HepG2 (cell line): ENCODE measurements around the gene RERE. TPM values are rescaled to one million over a fixed set of nuclear protein-coding genes. Genes with fewer than 3 reads are reported as not detected.

Experiments
- ATAC-seq: fragments of 200-7000 bp; cut with Tn5 transposase; 3 replicates; pipeline ENCODE4 v1.9.1; 2020; ENCODE audit warnings: mild to moderate bottlenecking, moderate library complexity
- BruUV-seq: library from RNA; stranded (reverse); fragments of 400-500 nt; replicated peaks from 2 replicates; lab custom pipeline; 2021; lab: Mats Ljungman, UMichigan
- CTCF ChIA-PET: fragments of 300-600 bp; formaldehyde crosslinking; extraction: SDS; loops from one replicate; lab custom pipeline; 2021; ENCODE audit warnings: low total read pairs, inconsistent platforms, low intra/inter-chr PET ratio; lab: Yijun Ruan, JAX
- POLR2A ChIA-PET: fragments of 350-600 bp; sonication (Branson Sonifier 250); formaldehyde crosslinking; loops from one replicate; lab custom pipeline; 2020; ENCODE audit warnings: antibody characterized with exemption, inconsistent platforms; lab: Yijun Ruan, JAX
- DNase-seq: peaks from one replicate; pipeline ENCODE4 v3.0.0-alpha.2; 2015; ENCODE audit warnings: low spot score
- FAIRE-seq: peaks from 3 replicates; lab custom pipeline; 2011; peaks lifted over from hg19 to GRCh38; lab: Jason Lieb, UNC
- H2AFZ ChIP-seq: one replicate; pipeline ENCODE4 v1.6.1; 2011; ENCODE audit warnings: low read length, inconsistent platforms
- H3K27ac ChIP-seq: fragments of 300-600 bp; 3 replicates; pipeline ENCODE4 v1.8.0; 2011; ENCODE audit warnings: mixed run types, mild to moderate bottlenecking, mixed read lengths, low read length, inconsistent platforms; ENCODE audit not compliant: insufficient read depth; ENCODE audit errors: extremely low read length
- H3K27me3 ChIP-seq, 2 experiments: fragments of 200-600 bp in 1 of 2; 2 replicates in 1 of 2; 3 replicates in 1 of 2; pipeline versions ENCODE4 v1.6.0 to v1.8.0; 2011; ENCODE audit warnings: low read length in 2 of 2, mild to moderate bottlenecking in 2 of 2, moderate library complexity in 2 of 2, inconsistent platforms in 1 of 2; ENCODE audit not compliant: insufficient read depth in 2 of 2, control insufficient read depth in 1 of 2
- H3K36me3 ChIP-seq, 2 experiments: fragments of 200-600 bp in 1 of 2; replicated peaks in 1 of 2; 2 replicates in 1 of 2; 3 replicates in 1 of 2; pipeline versions ENCODE4 v1.5.1 to v1.8.0; 2011; ENCODE audit warnings: low read length in 2 of 2, inconsistent platforms in 1 of 2; ENCODE audit not compliant: insufficient read depth in 2 of 2, control insufficient read depth in 1 of 2
- H3K4me1 ChIP-seq: 2 replicates; pipeline ENCODE4 v1.5.1; 2012; ENCODE audit warnings: low read length, inconsistent platforms; ENCODE audit not compliant: insufficient read depth
- H3K4me2 ChIP-seq: 2 replicates; pipeline ENCODE4 v1.6.0; 2011; ENCODE audit warnings: low read depth, low read length, inconsistent platforms
- H3K4me3 ChIP-seq, 3 experiments: fragments of 200-600 bp in 1 of 3; sonication (generic), shearing (Covaris generic) in 1 of 3; replicated peaks in 1 of 3; 2 replicates each; pipeline ENCODE4 v1.5.1; 2011 to 2016; ENCODE audit warnings: low read length in 3 of 3, inconsistent platforms in 2 of 3, low read depth in 2 of 3, mild to moderate bottlenecking in 2 of 3, control low read depth in 1 of 3, mixed read lengths in 1 of 3; ENCODE audit not compliant: insufficient read depth in 1 of 3
- H3K79me2 ChIP-seq: one replicate; pipeline ENCODE4 v1.6.1; 2011; ENCODE audit warnings: low read length, inconsistent platforms; ENCODE audit not compliant: insufficient read depth
- H3K9ac ChIP-seq: 2 replicates; pipeline ENCODE4 v1.6.0; 2011; ENCODE audit warnings: mild to moderate bottlenecking, low read depth, low read length, inconsistent platforms; ENCODE audit not compliant: insufficient read depth
- H3K9me3 ChIP-seq: 2 replicates; pipeline ENCODE4 v1.5.1; 2012; ENCODE audit warnings: mild to moderate bottlenecking, low read length
- H4K20me1 ChIP-seq: 2 replicates; pipeline ENCODE4 v1.6.0; 2011; ENCODE audit warnings: inconsistent platforms, mild to moderate bottlenecking, low read length, moderate library complexity; ENCODE audit not compliant: insufficient read depth
- BRCA1 ChIP-seq: sonication (generic); formaldehyde crosslinking; IDR thresholded peaks from 2 replicates; pipeline ENCODE4 v1.4.0; 2020; ENCODE audit warnings: missing genetic modification reagents
- CHD4 ChIP-seq: fragments of 200-600 bp; sonication (generic); IDR thresholded peaks from 2 replicates; pipeline ENCODE4 v1.7.0; 2017; ENCODE audit warnings: mild to moderate bottlenecking, low read length, borderline replicate concordance
- FOXK2 ChIP-seq: fragments of 450-650 bp; IDR thresholded peaks from 2 replicates; pipeline ENCODE4 v1.6.1; 2016
- IKZF1 ChIP-seq: fragments of 450-650 bp; IDR thresholded peaks from 2 replicates; pipeline ENCODE4 v1.7.1; 2016
- ZBTB3 ChIP-seq: sonication (generic); formaldehyde crosslinking; IDR thresholded peaks from 2 replicates; pipeline ENCODE4 v1.4.0; 2020; ENCODE audit warnings: low read depth, mild to moderate bottlenecking, moderate library complexity, missing genetic modification reagents, borderline replicate concordance
- ZNF101 ChIP-seq: sonication (generic); formaldehyde crosslinking; IDR thresholded peaks from 2 replicates; pipeline ENCODE4 v1.4.0; 2020; ENCODE audit warnings: mild to moderate bottlenecking, low read depth, missing genetic modification reagents, borderline replicate concordance
- ZNF879 ChIP-seq: sonication (generic); formaldehyde crosslinking; IDR thresholded peaks from 2 replicates; pipeline ENCODE4 v1.8.1; 2023; ENCODE audit warnings: missing genetic modification reagents
- WGBS: methylation state at CpG from one replicate; pipeline ENCODE4 v1.1.6; 2017; ENCODE audit warnings: low lambda C conversion rate; 5-methylcytosine and 5-hydroxymethylcytosine counted together
- in situ Hi-C: cut with HindIII; loops from 2 replicates; pipeline ENCODE4 v1.10.0; 2017; ENCODE audit warnings: low pct_unique_long_range_greater_than_20kb; ENCODE audit not compliant: extremely low pct_ligation_motif_present
- intact Hi-C: fragments of 100-400 bp; cut with micrococcal nuclease; formaldehyde crosslinking; loops from one replicate; pipeline ENCODE4 v1.10.0; 2022; ENCODE audit not compliant: unreplicated experiment
- polyA plus RNA-seq, 8 experiments: library from polyadenylated mRNA; depleted of rRNA in 3 of 8; stranded (reverse) in 7 of 8; unstranded in 1 of 8; fragments of >200 nt; fragmentation: Illumina TruSeq in 4 of 8; extraction: Trizol in 4 of 8; gene quantifications; 2 replicates each; pipeline versions ENCODE4 v1.2.1 to v1.2.3, GENCODE V29; 2011 to 2016; ENCODE audit warnings: low read depth in 4 of 8, missing spikeins in 1 of 8, mixed read lengths in 1 of 8; ENCODE audit not compliant: insufficient read depth in 1 of 8
- total RNA-seq, 5 experiments: library from RNA; depleted of rRNA; stranded (reverse); fragments of >200 nt; fragmentation: Illumina TruSeq; extraction: Trizol; gene quantifications; 2 replicates each; pipeline ENCODE4 v1.2.3, GENCODE V29; 2016; ENCODE audit warnings: low read depth in 1 of 5
- TF ChIP-seq, protein P1 (sequence below): sonication (generic); formaldehyde crosslinking; IDR thresholded peaks from 2 replicates; pipeline ENCODE4 v1.8.0; 2022; ENCODE audit warnings: low read depth, missing genetic modification reagents
- TF ChIP-seq, protein P2 (sequence below): sonication (generic); formaldehyde crosslinking; IDR thresholded peaks from 2 replicates; pipeline ENCODE4 v1.5.1; 2020; ENCODE audit warnings: missing genetic modification reagents, mild to moderate bottlenecking, borderline replicate concordance
- TF ChIP-seq, protein P3 (sequence below): sonication (generic); formaldehyde crosslinking; IDR thresholded peaks from 2 replicates; pipeline ENCODE4 v1.4.0; 2020; ENCODE audit warnings: missing genetic modification reagents
- TF ChIP-seq, protein P4 (sequence below), 2 experiments: fragments of 450-650 bp in 1 of 2; sonication (generic) in 1 of 2; formaldehyde crosslinking in 1 of 2; IDR thresholded peaks; 2 replicates each; pipeline versions ENCODE4 v1.6.1 to v1.8.0; 2016 to 2022; ENCODE audit warnings: antibody characterized with exemption in 1 of 2, mild to moderate bottlenecking in 1 of 2, missing genetic modification reagents in 1 of 2

RERE gene
- total and polyA plus RNA-seq, 2 of the 13 experiments (the other 11 are each of a cell fraction or from before 2014, with no cell fraction given) = 18.3 to 21.9 TPM

DNA sequence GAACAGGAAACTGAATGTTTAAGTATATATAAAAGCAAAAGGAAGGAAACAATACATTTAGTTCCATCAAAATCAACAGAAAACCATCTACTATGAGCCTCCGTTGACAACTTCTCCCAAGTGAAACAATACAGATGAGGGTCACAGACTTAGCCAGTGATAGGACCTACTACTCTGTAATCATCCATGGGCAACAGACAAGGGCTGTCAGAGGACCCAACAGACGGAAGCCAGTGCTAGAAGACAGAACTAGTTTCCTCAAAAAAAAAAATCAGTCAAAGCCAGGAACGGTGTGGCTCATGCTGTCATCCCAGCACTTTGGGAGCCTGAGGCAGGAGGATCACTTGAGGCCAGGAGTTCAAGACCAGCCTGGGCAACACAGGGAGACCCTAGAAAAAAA lies 20.6 kb downstream of the RERE start:
- Histone ChIP-seq H3K4me2 (no peak overlapping the region), H3K27ac (no peak overlapping the region), H3K9ac (no peak overlapping the region), H3K4me3 (no peak overlapping the region), H3K9me3 (no peaks in the 10 kb centered on the region), H4K20me1 (0 out of 2 replicates have a peak, but pooled peaks cover 4% of the 10 kb centered on the region), H2AFZ (no peak overlapping the region), H3K4me1 (peaks cover 11% of the 10 kb centered on the region; the same call in 1 of the 2 replicates), H3K27me3 (no peaks in the 10 kb centered on the region), H3K79me2 (peaks cover 71% of the 10 kb centered on the region), H3K36me3 (peaks cover 0 to 3% of the 10 kb centered on the region in 2 experiments; a peak in 3 of 5 replicates)
- POLR2A ChIA-PET = no interaction called here
- DNase-seq (no peak), FAIRE-seq (no peak), ATAC-seq (no peak)
- intact Hi-C loops (no loop called here), in situ Hi-C loops (no loop called here)
- CTCF ChIA-PET = no interaction called here
- 83% methylated on average over 3 of the region's 3 CpGs for WGBS
- BruUV-seq = no TSS peak
- TF ChIP-seq IKZF1 (no peak), BRCA1 (CRISPR knock-in tag) (no peak), ZBTB3 (CRISPR knock-in tag) (no peak), CHD4 (no peak), FOXK2 (no peak), ZNF101 (CRISPR knock-in tag) (no peak), ZNF879 (CRISPR knock-in tag) (no peak)
- TF ChIP-seq, protein P1, sequence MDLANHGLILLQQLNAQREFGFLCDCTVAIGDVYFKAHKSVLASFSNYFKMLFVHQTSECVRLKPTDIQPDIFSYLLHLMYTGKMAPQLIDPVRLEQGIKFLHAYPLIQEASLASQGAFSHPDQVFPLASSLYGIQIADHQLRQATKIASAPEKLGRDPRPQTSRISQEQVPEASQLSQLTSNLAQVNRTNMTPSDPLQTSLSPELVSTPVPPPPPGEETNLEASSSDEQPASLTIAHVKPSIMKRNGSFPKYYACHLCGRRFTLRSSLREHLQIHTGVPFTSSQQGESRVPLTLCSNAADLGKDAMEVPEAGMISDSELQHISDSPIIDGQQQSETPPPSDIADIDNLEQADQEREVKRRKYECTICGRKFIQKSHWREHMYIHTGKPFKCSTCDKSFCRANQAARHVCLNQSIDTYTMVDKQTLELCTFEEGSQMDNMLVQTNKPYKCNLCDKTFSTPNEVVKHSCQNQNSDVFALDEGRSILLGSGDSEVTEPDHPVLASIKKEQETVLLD = no peak
- TF ChIP-seq, protein P2, sequence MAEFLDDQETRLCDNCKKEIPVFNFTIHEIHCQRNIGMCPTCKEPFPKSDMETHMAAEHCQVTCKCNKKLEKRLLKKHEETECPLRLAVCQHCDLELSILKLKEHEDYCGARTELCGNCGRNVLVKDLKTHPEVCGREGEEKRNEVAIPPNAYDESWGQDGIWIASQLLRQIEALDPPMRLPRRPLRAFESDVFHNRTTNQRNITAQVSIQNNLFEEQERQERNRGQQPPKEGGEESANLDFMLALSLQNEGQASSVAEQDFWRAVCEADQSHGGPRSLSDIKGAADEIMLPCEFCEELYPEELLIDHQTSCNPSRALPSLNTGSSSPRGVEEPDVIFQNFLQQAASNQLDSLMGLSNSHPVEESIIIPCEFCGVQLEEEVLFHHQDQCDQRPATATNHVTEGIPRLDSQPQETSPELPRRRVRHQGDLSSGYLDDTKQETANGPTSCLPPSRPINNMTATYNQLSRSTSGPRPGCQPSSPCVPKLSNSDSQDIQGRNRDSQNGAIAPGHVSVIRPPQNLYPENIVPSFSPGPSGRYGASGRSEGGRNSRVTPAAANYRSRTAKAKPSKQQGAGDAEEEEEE (CRISPR knock-in tag) = no peak
- TF ChIP-seq, protein P3, sequence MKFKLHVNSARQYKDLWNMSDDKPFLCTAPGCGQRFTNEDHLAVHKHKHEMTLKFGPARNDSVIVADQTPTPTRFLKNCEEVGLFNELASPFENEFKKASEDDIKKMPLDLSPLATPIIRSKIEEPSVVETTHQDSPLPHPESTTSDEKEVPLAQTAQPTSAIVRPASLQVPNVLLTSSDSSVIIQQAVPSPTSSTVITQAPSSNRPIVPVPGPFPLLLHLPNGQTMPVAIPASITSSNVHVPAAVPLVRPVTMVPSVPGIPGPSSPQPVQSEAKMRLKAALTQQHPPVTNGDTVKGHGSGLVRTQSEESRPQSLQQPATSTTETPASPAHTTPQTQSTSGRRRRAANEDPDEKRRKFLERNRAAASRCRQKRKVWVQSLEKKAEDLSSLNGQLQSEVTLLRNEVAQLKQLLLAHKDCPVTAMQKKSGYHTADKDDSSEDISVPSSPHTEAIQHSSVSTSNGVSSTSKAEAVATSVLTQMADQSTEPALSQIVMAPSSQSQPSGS (CRISPR knock-in tag) = no peak
- TF ChIP-seq, protein P4, sequence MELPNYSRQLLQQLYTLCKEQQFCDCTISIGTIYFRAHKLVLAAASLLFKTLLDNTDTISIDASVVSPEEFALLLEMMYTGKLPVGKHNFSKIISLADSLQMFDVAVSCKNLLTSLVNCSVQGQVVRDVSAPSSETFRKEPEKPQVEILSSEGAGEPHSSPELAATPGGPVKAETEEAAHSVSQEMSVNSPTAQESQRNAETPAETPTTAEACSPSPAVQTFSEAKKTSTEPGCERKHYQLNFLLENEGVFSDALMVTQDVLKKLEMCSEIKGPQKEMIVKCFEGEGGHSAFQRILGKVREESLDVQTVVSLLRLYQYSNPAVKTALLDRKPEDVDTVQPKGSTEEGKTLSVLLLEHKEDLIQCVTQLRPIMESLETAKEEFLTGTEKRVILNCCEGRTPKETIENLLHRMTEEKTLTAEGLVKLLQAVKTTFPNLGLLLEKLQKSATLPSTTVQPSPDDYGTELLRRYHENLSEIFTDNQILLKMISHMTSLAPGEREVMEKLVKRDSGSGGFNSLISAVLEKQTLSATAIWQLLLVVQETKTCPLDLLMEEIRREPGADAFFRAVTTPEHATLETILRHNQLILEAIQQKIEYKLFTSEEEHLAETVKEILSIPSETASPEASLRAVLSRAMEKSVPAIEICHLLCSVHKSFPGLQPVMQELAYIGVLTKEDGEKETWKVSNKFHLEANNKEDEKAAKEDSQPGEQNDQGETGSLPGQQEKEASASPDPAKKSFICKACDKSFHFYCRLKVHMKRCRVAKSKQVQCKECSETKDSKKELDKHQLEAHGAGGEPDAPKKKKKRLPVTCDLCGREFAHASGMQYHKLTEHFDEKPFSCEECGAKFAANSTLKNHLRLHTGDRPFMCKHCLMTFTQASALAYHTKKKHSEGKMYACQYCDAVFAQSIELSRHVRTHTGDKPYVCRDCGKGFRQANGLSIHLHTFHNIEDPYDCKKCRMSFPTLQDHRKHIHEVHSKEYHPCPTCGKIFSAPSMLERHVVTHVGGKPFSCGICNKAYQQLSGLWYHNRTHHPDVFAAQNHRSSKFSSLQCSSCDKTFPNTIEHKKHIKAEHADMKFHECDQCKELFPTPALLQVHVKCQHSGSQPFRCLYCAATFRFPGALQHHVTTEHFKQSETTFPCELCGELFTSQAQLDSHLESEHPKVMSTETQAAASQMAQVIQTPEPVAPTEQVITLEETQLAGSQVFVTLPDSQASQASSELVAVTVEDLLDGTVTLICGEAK (IDR thresholded peaks at IDR 0.05) = no peak
- TF ChIP-seq, protein P4 (CRISPR knock-in tag; IDR thresholded peaks at IDR 0.05) = no peak
